ENCODE measurements around the gene PTPA. TPM values are rescaled to one million over a fixed set of nuclear protein-coding genes. Genes with fewer than 3 reads are reported as not detected.

The PTPA gene
- total and polyA plus RNA-seq, 2 donors (not counting 1 experiment from before 2014, with no cell fraction given): 35.0 to 73.9 TPM

GRCh38 chr9:129094387-129095169 lies 16.6 kb upstream of the PTPA start:
- POLR2A ChIA-PET: no interaction called here
- Histone ChIP-seq H3K36me3 (replicated peaks in 1 of 2; ENCODE audit: control extremely low read depth in 1 of 2, control insufficient read depth in 1 of 2, extremely low read depth in 1 of 2, insufficient read depth in 2 of 2, low read length in 1 of 2) (peaks cover 0 to 6% of the 10 kb centered on the region in 2 experiments), H3K4me2 (replicated peaks; ENCODE audit: low read depth, low read length, poor library complexity, severe bottlenecking) (no peak overlapping the region), H3K79me2 (ENCODE audit: control insufficient read depth, insufficient read depth, low read length) (no peaks in the 10 kb centered on the region), H2AFZ (ENCODE audit: insufficient read depth, low read depth, low read length, poor library complexity, severe bottlenecking) (no peak overlapping the region), H3K27ac (ENCODE audit: low read length in 2 of 2) (no peak overlapping the region), H3K27me3 (replicated peaks in 1 of 4; ENCODE audit: control extremely low read depth in 1 of 4, control insufficient read depth in 3 of 4, insufficient read depth in 4 of 4, low read length in 3 of 4) (no peaks in the 10 kb centered on the region), H3K4me1 (ENCODE audit: control insufficient read depth in 2 of 2, insufficient read depth in 2 of 2, low read length in 2 of 2) (no peaks in the 10 kb centered on the region), H3K9ac (ENCODE audit: low read length) (no peak overlapping the region), H4K20me1 (ENCODE audit: control insufficient read depth, insufficient read depth, low read length, poor library complexity, severe bottlenecking) (no peaks in the 10 kb centered on the region), H3K4me3 (ENCODE audit: control extremely low read depth in 1 of 5, extremely low read depth in 1 of 5, insufficient read depth in 1 of 5, low read depth in 2 of 5, low read length in 4 of 5) (no peak overlapping the region), H3K9me3 (ENCODE audit: control extremely low read depth in 1 of 3, control insufficient read depth in 2 of 3, insufficient read depth in 1 of 3, low read length in 2 of 3) (no peaks in the 10 kb centered on the region)
- CTCF ChIA-PET: interaction anchor here (0.7 kb wide), 1 partner anchor 88 kb away, joined by 3 read pairs; no protein-coding TSS in a partner anchor
- intact Hi-C loops (cut with micrococcal nuclease): no loop called here
- H3K9me3 Mint-ChIP-seq (ENCODE audit: insufficient read depth): no peaks in the 10 kb centered on the region
- DNase-seq (no peak), ATAC-seq (ENCODE audit: low read depth) (no peak)
- no peak overlapping the region for H3K27ac Mint-ChIP-seq
- no peak overlapping the region for H3K4me3 Mint-ChIP-seq
- no peaks in the 10 kb centered on the region for H3K27me3 Mint-ChIP-seq
- WGBS (ENCODE audit: insufficient coverage): 97% methylated on average over 11 of the region's 13 CpGs
- no peaks in the 10 kb centered on the region for H3K4me1 Mint-ChIP-seq
- TF ChIP-seq EZH2 (IDR thresholded peaks at IDR 0.05; ENCODE audit: borderline replicate concordance, insufficient read depth, low read depth, low read length, poor library complexity, severe bottlenecking): no peak
- TF ChIP-seq CTCF (IDR thresholded peaks at IDR 0.05): no peak

DNA sequence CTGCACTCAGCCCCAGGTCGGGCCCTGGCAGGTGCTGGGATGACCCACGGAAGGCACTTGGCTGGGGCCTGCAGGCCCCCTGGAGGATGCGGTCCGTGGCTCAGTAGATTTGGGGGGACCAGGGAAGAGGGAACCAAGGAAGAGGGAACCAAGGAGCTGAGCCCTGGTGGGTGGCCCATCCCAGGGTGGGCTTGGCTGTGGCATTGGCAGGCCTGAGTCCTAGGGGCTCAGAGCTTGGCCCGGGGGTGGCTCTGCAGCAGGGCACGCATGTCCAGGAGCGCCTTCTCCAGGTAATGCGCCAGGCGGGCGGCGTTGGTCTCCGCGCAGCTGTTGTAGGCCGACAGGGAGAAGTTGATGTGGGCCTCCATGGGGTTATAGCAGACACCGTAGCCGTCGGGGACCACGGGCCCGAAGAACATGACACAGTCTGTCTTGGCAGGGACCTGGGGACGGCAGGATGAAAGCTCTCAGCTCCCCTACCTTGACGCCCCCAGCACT lies 16.0 kb upstream of the PTPA start:
- intact Hi-C loops (cut with micrococcal nuclease): no loop called here
- no peak overlapping the region for H3K4me2 ChIP-seq (replicated peaks; ENCODE audit: low read depth, low read length, poor library complexity, severe bottlenecking)
- no peak for ATAC-seq (ENCODE audit: low read depth)
- no peaks in the 10 kb centered on the region for H3K79me2 ChIP-seq (ENCODE audit: control insufficient read depth, insufficient read depth, low read length)
- no peak overlapping the region for H2AFZ ChIP-seq (ENCODE audit: insufficient read depth, low read depth, low read length, poor library complexity, severe bottlenecking)
- H3K4me1 Mint-ChIP-seq: no peaks in the 10 kb centered on the region
- no peaks in the 10 kb centered on the region for H3K9me3 ChIP-seq (ENCODE audit: control extremely low read depth in 1 of 3, control insufficient read depth in 2 of 3, insufficient read depth in 1 of 3, low read length in 2 of 3)
- no peak for DNase-seq
- no peak overlapping the region for H3K9ac ChIP-seq (ENCODE audit: low read length)
- H3K4me1 ChIP-seq (ENCODE audit: control insufficient read depth in 2 of 2, insufficient read depth in 2 of 2, low read length in 2 of 2): no peaks in the 10 kb centered on the region
- H3K36me3 ChIP-seq (replicated peaks in 1 of 2; ENCODE audit: control extremely low read depth in 1 of 2, control insufficient read depth in 1 of 2, extremely low read depth in 1 of 2, insufficient read depth in 2 of 2, low read length in 1 of 2): no peaks in the 10 kb centered on the region
- no peaks in the 10 kb centered on the region for H4K20me1 ChIP-seq (ENCODE audit: control insufficient read depth, insufficient read depth, low read length, poor library complexity, severe bottlenecking)
- no peaks in the 10 kb centered on the region for H3K27me3 Mint-ChIP-seq
- no peak overlapping the region for H3K27ac Mint-ChIP-seq
- 98% methylated on average over 21 of the region's 21 CpGs for WGBS (ENCODE audit: insufficient coverage)
- no peak overlapping the region for H3K4me3 ChIP-seq (ENCODE audit: control extremely low read depth in 1 of 5, extremely low read depth in 1 of 5, insufficient read depth in 1 of 5, low read depth in 2 of 5, low read length in 4 of 5)
- no peaks in the 10 kb centered on the region for H3K9me3 Mint-ChIP-seq (ENCODE audit: insufficient read depth)
- H3K4me3 Mint-ChIP-seq: no peak overlapping the region
- CTCF ChIA-PET: no interaction called here
- no peak overlapping the region for H3K27ac ChIP-seq (ENCODE audit: low read length in 2 of 2)
- H3K27me3 ChIP-seq (replicated peaks in 1 of 4; ENCODE audit: control extremely low read depth in 1 of 4, control insufficient read depth in 3 of 4, insufficient read depth in 4 of 4, low read length in 3 of 4): no peaks in the 10 kb centered on the region
- TF ChIP-seq EZH2 (IDR thresholded peaks at IDR 0.05; ENCODE audit: borderline replicate concordance, insufficient read depth, low read depth, low read length, poor library complexity, severe bottlenecking) (no peak), CTCF (IDR thresholded peaks at IDR 0.05) (no peak)
- POLR2A ChIA-PET: no interaction called here
